HepG2 (cell line): ENCODE results near the gene TEX26. TPM values are rescaled to one million over a fixed set of nuclear protein-coding genes. Genes with fewer than 3 reads are reported as not detected.

Source experiments
- ATAC-seq: fragments of 200-7000 bp; cut with Tn5 transposase; 3 replicates; pipeline ENCODE4 v1.9.1; 2020; ENCODE audit warnings: mild to moderate bottlenecking, moderate library complexity
- BruUV-seq: library from RNA; stranded (reverse); fragments of 400-500 nt; replicated peaks from 2 replicates; lab custom pipeline; 2021; lab: Mats Ljungman, UMichigan
- CTCF ChIA-PET: fragments of 300-600 bp; formaldehyde crosslinking; extraction: SDS; loops from one replicate; lab custom pipeline; 2021; ENCODE audit warnings: low total read pairs, inconsistent platforms, low intra/inter-chr PET ratio; lab: Yijun Ruan, JAX
- POLR2A ChIA-PET: fragments of 350-600 bp; sonication (Branson Sonifier 250); formaldehyde crosslinking; loops from one replicate; lab custom pipeline; 2020; ENCODE audit warnings: antibody characterized with exemption, inconsistent platforms; lab: Yijun Ruan, JAX
- DNase-seq: peaks from one replicate; pipeline ENCODE4 v3.0.0-alpha.2; 2015; ENCODE audit warnings: low spot score
- FAIRE-seq: peaks from 3 replicates; lab custom pipeline; 2011; peaks lifted over from hg19 to GRCh38; lab: Jason Lieb, UNC
- H2AFZ ChIP-seq: one replicate; pipeline ENCODE4 v1.6.1; 2011; ENCODE audit warnings: low read length, inconsistent platforms
- H3K27ac ChIP-seq: fragments of 300-600 bp; 3 replicates; pipeline ENCODE4 v1.8.0; 2011; ENCODE audit warnings: mixed run types, mild to moderate bottlenecking, mixed read lengths, low read length, inconsistent platforms; ENCODE audit not compliant: insufficient read depth; ENCODE audit errors: extremely low read length
- H3K27me3 ChIP-seq, 2 experiments: fragments of 200-600 bp in 1 of 2; 2 replicates in 1 of 2; 3 replicates in 1 of 2; pipeline versions ENCODE4 v1.6.0 to v1.8.0; 2011; ENCODE audit warnings: low read length in 2 of 2, mild to moderate bottlenecking in 2 of 2, moderate library complexity in 2 of 2, inconsistent platforms in 1 of 2; ENCODE audit not compliant: insufficient read depth in 2 of 2, control insufficient read depth in 1 of 2
- H3K36me3 ChIP-seq, 2 experiments: fragments of 200-600 bp in 1 of 2; replicated peaks in 1 of 2; 2 replicates in 1 of 2; 3 replicates in 1 of 2; pipeline versions ENCODE4 v1.5.1 to v1.8.0; 2011; ENCODE audit warnings: low read length in 2 of 2, inconsistent platforms in 1 of 2; ENCODE audit not compliant: insufficient read depth in 2 of 2, control insufficient read depth in 1 of 2
- H3K4me1 ChIP-seq: 2 replicates; pipeline ENCODE4 v1.5.1; 2012; ENCODE audit warnings: low read length, inconsistent platforms; ENCODE audit not compliant: insufficient read depth
- H3K4me2 ChIP-seq: 2 replicates; pipeline ENCODE4 v1.6.0; 2011; ENCODE audit warnings: low read depth, low read length, inconsistent platforms
- H3K4me3 ChIP-seq, 3 experiments: fragments of 200-600 bp in 1 of 3; sonication (generic), shearing (Covaris generic) in 1 of 3; replicated peaks in 1 of 3; 2 replicates each; pipeline ENCODE4 v1.5.1; 2011 to 2016; ENCODE audit warnings: low read length in 3 of 3, inconsistent platforms in 2 of 3, low read depth in 2 of 3, mild to moderate bottlenecking in 2 of 3, control low read depth in 1 of 3, mixed read lengths in 1 of 3; ENCODE audit not compliant: insufficient read depth in 1 of 3
- H3K79me2 ChIP-seq: one replicate; pipeline ENCODE4 v1.6.1; 2011; ENCODE audit warnings: low read length, inconsistent platforms; ENCODE audit not compliant: insufficient read depth
- H3K9ac ChIP-seq: 2 replicates; pipeline ENCODE4 v1.6.0; 2011; ENCODE audit warnings: mild to moderate bottlenecking, low read depth, low read length, inconsistent platforms; ENCODE audit not compliant: insufficient read depth
- H3K9me3 ChIP-seq: 2 replicates; pipeline ENCODE4 v1.5.1; 2012; ENCODE audit warnings: mild to moderate bottlenecking, low read length
- H4K20me1 ChIP-seq: 2 replicates; pipeline ENCODE4 v1.6.0; 2011; ENCODE audit warnings: inconsistent platforms, mild to moderate bottlenecking, low read length, moderate library complexity; ENCODE audit not compliant: insufficient read depth
- ATM ChIP-seq: fragments of 450-650 bp; IDR thresholded peaks from 2 replicates; pipeline ENCODE4 v1.7.1; 2017; ENCODE audit warnings: mild to moderate bottlenecking, borderline replicate concordance
- E2F2 ChIP-seq: sonication (generic); formaldehyde crosslinking; IDR thresholded peaks from 2 replicates; pipeline ENCODE4 v1.4.0; 2020; ENCODE audit warnings: missing genetic modification reagents, borderline replicate concordance
- GLI4 ChIP-seq: sonication (generic); formaldehyde crosslinking; IDR thresholded peaks from 2 replicates; pipeline ENCODE4 v1.5.1; 2020; ENCODE audit warnings: missing genetic modification reagents, mild to moderate bottlenecking, moderate library complexity, borderline replicate concordance
- IKZF5 ChIP-seq: IDR thresholded peaks from 2 replicates; pipeline ENCODE4 v1.6.1; 2018; ENCODE audit warnings: missing genetic modification reagents, mild to moderate bottlenecking, missing compliant biosample characterization
- NKX3-1 ChIP-seq: sonication (generic); formaldehyde crosslinking; IDR thresholded peaks from 2 replicates; pipeline ENCODE4 v1.5.0; 2020; ENCODE audit warnings: missing genetic modification reagents
- WGBS: methylation state at CpG from one replicate; pipeline ENCODE4 v1.1.6; 2017; ENCODE audit warnings: low lambda C conversion rate; 5-methylcytosine and 5-hydroxymethylcytosine counted together
- in situ Hi-C: cut with HindIII; loops from 2 replicates; pipeline ENCODE4 v1.10.0; 2017; ENCODE audit warnings: low pct_unique_long_range_greater_than_20kb; ENCODE audit not compliant: extremely low pct_ligation_motif_present
- intact Hi-C: fragments of 100-400 bp; cut with micrococcal nuclease; formaldehyde crosslinking; loops from one replicate; pipeline ENCODE4 v1.10.0; 2022; ENCODE audit not compliant: unreplicated experiment
- polyA plus RNA-seq, 8 experiments: library from polyadenylated mRNA; depleted of rRNA in 3 of 8; stranded (reverse) in 7 of 8; unstranded in 1 of 8; fragments of >200 nt; fragmentation: Illumina TruSeq in 4 of 8; extraction: Trizol in 4 of 8; gene quantifications; 2 replicates each; pipeline versions ENCODE4 v1.2.1 to v1.2.3, GENCODE V29; 2011 to 2016; ENCODE audit warnings: low read depth in 4 of 8, missing spikeins in 1 of 8, mixed read lengths in 1 of 8; ENCODE audit not compliant: insufficient read depth in 1 of 8
- total RNA-seq, 5 experiments: library from RNA; depleted of rRNA; stranded (reverse); fragments of >200 nt; fragmentation: Illumina TruSeq; extraction: Trizol; gene quantifications; 2 replicates each; pipeline ENCODE4 v1.2.3, GENCODE V29; 2016; ENCODE audit warnings: low read depth in 1 of 5

TEX26 gene
- total and polyA plus RNA-seq, 2 of the 13 experiments (the other 11 are each of a cell fraction or from before 2014, with no cell fraction given) = not detected

GRCh38 chr13:31016342-31017325 lies 84.2 kb downstream of the TEX26 start:
- ATAC-seq = no peak
- no peaks in the 10 kb centered on the region; a peak in 1 of 5 replicates for H3K27me3 ChIP-seq
- WGBS = 55% methylated on average over 7 of the region's 8 CpGs
- no peaks in the 10 kb centered on the region for H3K4me1 ChIP-seq
- H3K36me3 ChIP-seq = no peaks in the 10 kb centered on the region
- intact Hi-C loops = no loop called here
- no peak for FAIRE-seq
- ChIA-PET CTCF (no interaction called here), POLR2A (no interaction called here)
- no peaks in the 10 kb centered on the region for H4K20me1 ChIP-seq
- no peak for TF ChIP-seq ATM
- TF ChIP-seq IKZF5 (CRISPR knock-in tag) = no peak
- TF ChIP-seq GLI4 (CRISPR knock-in tag) = no peak
- no peak for TF ChIP-seq NKX3-1 (CRISPR knock-in tag)
- no peak for TF ChIP-seq E2F2 (CRISPR knock-in tag)
- in situ Hi-C loops = no loop called here
- no peaks in the 10 kb centered on the region for H3K9me3 ChIP-seq
- no peak overlapping the region for H3K4me3 ChIP-seq
- H3K79me2 ChIP-seq = no peaks in the 10 kb centered on the region
- H2AFZ ChIP-seq = no peak overlapping the region
- BruUV-seq = no TSS peak
- DNase-seq = no peak
- no peak overlapping the region for H3K4me2 ChIP-seq
- no peak overlapping the region for H3K9ac ChIP-seq
- H3K27ac ChIP-seq = no peak overlapping the region
